GM23248 (cell line): Measurements from ENCODE around the gene CTU2. TPM values are rescaled to one million over a fixed set of nuclear protein-coding genes. Genes with fewer than 3 reads are reported as not detected.

Source experiments
- DNase-seq: peaks from one replicate; pipeline ENCODE4 v3.0.0-alpha.2; 2015
- H2AFZ ChIP-seq: fragments of 200-600 bp; sonication (generic); 2 replicates; pipeline ENCODE4 v1.6.1; 2016; ENCODE audit warnings: antibody characterized with exemption
- H3F3A ChIP-seq: fragments of 200-600 bp; sonication (generic); 2 replicates; pipeline ENCODE4 v1.6.1; 2016; ENCODE audit warnings: mild to moderate bottlenecking, antibody characterized with exemption, mixed run types; ENCODE audit not compliant: insufficient read depth
- H3K27ac ChIP-seq: fragments of 200-600 bp; sonication (generic); 2 replicates; pipeline ENCODE4 v1.5.1; 2016; ENCODE audit warnings: mild to moderate bottlenecking
- H3K27me3 ChIP-seq: fragments of 200-600 bp; sonication (generic); replicated peaks from 2 replicates; pipeline ENCODE4 v1.6.1; 2016; ENCODE audit warnings: mild to moderate bottlenecking; ENCODE audit not compliant: insufficient read depth
- H3K36me3 ChIP-seq: fragments of 200-600 bp; sonication (generic); 2 replicates; pipeline ENCODE4 v1.6.1; 2016; ENCODE audit warnings: low read depth, mild to moderate bottlenecking
- H3K4me1 ChIP-seq: fragments of 200-600 bp; sonication (generic); 2 replicates; pipeline ENCODE4 v1.6.1; 2016; ENCODE audit warnings: mild to moderate bottlenecking; ENCODE audit not compliant: insufficient read depth
- H3K4me2 ChIP-seq: fragments of 200-600 bp; sonication (generic); one replicate; pipeline ENCODE4 v1.6.1; 2016; ENCODE audit warnings: mild to moderate bottlenecking; ENCODE audit not compliant: unreplicated experiment
- H3K4me3 ChIP-seq: fragments of 200-600 bp; sonication (generic); 2 replicates; pipeline ENCODE4 v1.5.1; 2016; ENCODE audit warnings: mild to moderate bottlenecking
- H3K79me2 ChIP-seq: fragments of 200-600 bp; sonication (generic); 2 replicates; pipeline ENCODE4 v1.6.1; 2016; ENCODE audit warnings: mild to moderate bottlenecking; ENCODE audit not compliant: insufficient read depth
- H3K9ac ChIP-seq: fragments of 200-600 bp; sonication (generic); 2 replicates; pipeline ENCODE4 v1.6.1; 2016; ENCODE audit warnings: mild to moderate bottlenecking
- H3K9me2 ChIP-seq: fragments of 200-600 bp; sonication (generic); 2 replicates; pipeline ENCODE4 v1.6.1; 2016; ENCODE audit warnings: mixed run types, mild to moderate bottlenecking, moderate library complexity; ENCODE audit not compliant: insufficient read depth
- H3K9me3 ChIP-seq: fragments of 200-600 bp; sonication (generic); one replicate; pipeline ENCODE4 v1.6.1; 2017; ENCODE audit warnings: low read depth
- H4K20me1 ChIP-seq: fragments of 200-600 bp; sonication (generic); 2 replicates; pipeline ENCODE4 v1.6.0; 2016; ENCODE audit not compliant: insufficient read depth
- EZH2 ChIP-seq: fragments of 200-600 bp; sonication (generic); IDR thresholded peaks from 2 replicates; pipeline ENCODE4 v1.6.1; 2018; ENCODE audit warnings: antibody characterized with exemption, mild to moderate bottlenecking; ENCODE audit not compliant: insufficient read depth, poor library complexity, severe bottlenecking
- EZH2phosphoT487 ChIP-seq: fragments of 200-600 bp; sonication (generic); IDR thresholded peaks from 2 replicates; pipeline ENCODE4 v1.6.1; 2018; ENCODE audit warnings: antibody characterized with exemption, moderate library complexity, mild to moderate bottlenecking, low read depth; ENCODE audit not compliant: insufficient read depth
- WGBS, 2 experiments: methylation state at CpG; one replicate each; pipeline ENCODE4 v1.1.6; 2015 to 2017; ENCODE audit warnings: low lambda C conversion rate in 2 of 2, low coverage in 1 of 2; ENCODE audit errors: missing lambda C conversion rate in 2 of 2; 5-methylcytosine and 5-hydroxymethylcytosine counted together
- in situ Hi-C: fragments of 300-500 bp; cut with MboI; formaldehyde crosslinking; loops from 2 replicates; pipeline ENCODE4 v1.15.0; 2020
- polyA plus RNA-seq: library from polyadenylated mRNA; unstranded; fragments of >200 nt; fragmentation: Nextera tagmentation; extraction: Ambion mirVana; gene quantifications from 2 replicates; pipeline ENCODE4 v1.2.1, GENCODE V29; 2016
- total RNA-seq: library from RNA; depleted of rRNA; stranded (reverse); fragments of >200 nt; shearing (Covaris generic); gene quantifications from 2 replicates; pipeline ENCODE4 v1.2.3, GENCODE V29; 2014

Gene CTU2
- total and polyA plus RNA-seq, 2 experiments from 2014 or later, result 16.1 to 20.4 TPM

DNA sequence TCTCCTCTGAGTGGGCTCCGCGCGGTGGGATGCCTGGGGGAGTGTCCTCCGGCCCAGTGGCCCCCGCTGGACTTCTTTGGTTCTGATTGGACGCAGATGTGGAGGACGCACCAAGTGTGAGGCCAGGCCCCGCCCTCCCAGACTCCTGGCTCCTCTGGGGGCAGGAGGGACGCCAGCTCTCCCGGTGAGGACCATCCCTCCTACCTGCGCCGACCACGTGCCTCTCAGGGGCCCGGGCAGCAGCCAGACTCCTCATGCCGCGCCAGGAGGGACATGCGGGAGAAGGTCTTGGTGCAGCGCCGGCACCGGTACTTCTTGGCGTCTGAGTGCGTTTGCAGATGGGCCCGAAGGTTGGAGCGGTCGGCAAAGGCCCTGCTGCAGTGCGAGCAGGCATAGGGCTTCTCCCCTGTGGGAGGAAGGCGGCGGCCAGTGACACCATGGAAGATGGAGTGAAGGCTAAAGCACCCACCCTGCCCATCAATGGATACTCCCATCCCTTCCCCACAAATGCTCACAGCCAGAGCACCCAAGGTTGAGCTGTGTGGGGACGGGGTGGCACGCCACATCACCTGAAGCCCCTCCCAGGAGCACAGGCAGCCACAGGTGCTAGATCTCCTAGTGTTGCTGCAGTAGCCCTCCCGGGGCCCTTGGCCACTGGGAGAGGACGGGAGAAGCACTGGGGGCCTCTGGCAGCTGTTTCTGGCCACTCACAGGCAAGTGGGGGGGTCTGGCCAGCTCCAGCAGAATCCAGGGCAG, 27.9 kb upstream of the CTU2 start:
- H4K20me1 ChIP-seq, result no peaks in the 10 kb centered on the region
- 58 to 68% methylated on average over 27 to 32 of the region's 32 CpGs for WGBS, 2 experiments
- no peak overlapping the region for H3K4me2 ChIP-seq
- no peak overlapping the region for H3K4me3 ChIP-seq
- no peaks in the 10 kb centered on the region for H3K4me1 ChIP-seq
- TF ChIP-seq EZH2, result no peak
- TF ChIP-seq EZH2phosphoT487, result no peak
- H2AFZ ChIP-seq, result no peak overlapping the region
- no peaks in the 10 kb centered on the region for H3K79me2 ChIP-seq
- no peaks in the 10 kb centered on the region for H3K9me3 ChIP-seq
- DNase-seq, result no peak
- H3K9me2 ChIP-seq, result no peaks in the 10 kb centered on the region
- no peaks in the 10 kb centered on the region for H3K27me3 ChIP-seq
- no peaks in the 10 kb centered on the region for H3F3A ChIP-seq
- no peak overlapping the region for H3K9ac ChIP-seq
- in situ Hi-C loops, result no loop called here
- no peak overlapping the region for H3K27ac ChIP-seq
- no peaks in the 10 kb centered on the region for H3K36me3 ChIP-seq

DNA sequence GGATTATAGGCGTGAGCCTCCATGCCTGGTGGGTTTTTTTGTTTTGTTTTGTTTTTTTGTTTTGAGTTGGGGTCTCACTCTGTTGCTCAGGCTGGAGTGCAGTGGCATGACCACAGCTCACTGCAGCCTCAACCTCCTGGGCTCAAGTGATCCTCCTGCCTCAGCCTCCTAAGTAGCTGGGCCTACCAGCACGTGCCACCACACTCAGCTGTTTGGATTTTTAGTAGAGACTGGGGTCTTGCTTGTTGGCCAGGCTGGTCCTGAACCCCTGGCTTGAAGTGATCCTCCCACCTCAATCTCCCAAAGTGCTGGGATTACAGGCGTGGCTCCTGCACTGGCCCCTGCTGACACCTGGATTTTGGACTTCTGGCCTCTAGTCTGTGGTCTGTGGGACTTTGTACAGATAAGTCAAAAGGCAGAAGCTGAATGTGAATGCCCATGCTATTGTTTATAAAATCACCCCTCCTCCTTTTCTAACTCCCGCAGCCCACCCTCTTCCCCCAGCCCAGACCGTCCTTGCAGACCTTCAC, 25.7 kb upstream of the CTU2 start:
- Histone ChIP-seq H3K27me3 (0 out of 2 replicates have a peak, but pooled peaks cover 4% of the 10 kb centered on the region), H4K20me1 (no peaks in the 10 kb centered on the region), H3K4me3 (no peak overlapping the region), H2AFZ (no peak overlapping the region), H3K9ac (no peak overlapping the region), H3K4me1 (no peaks in the 10 kb centered on the region), H3K4me2 (no peak overlapping the region), H3F3A (no peaks in the 10 kb centered on the region), H3K36me3 (no peaks in the 10 kb centered on the region), H3K79me2 (no peaks in the 10 kb centered on the region), H3K9me3 (no peaks in the 10 kb centered on the region), H3K27ac (no peak overlapping the region), H3K9me2 (no peaks in the 10 kb centered on the region)
- WGBS, 2 experiments, result 72 to 87% methylated on average over 3 to 5 of the region's 5 CpGs
- TF ChIP-seq EZH2 (no peak), EZH2phosphoT487 (no peak)
- in situ Hi-C loops, result no loop called here
- no peak for DNase-seq

DNA sequence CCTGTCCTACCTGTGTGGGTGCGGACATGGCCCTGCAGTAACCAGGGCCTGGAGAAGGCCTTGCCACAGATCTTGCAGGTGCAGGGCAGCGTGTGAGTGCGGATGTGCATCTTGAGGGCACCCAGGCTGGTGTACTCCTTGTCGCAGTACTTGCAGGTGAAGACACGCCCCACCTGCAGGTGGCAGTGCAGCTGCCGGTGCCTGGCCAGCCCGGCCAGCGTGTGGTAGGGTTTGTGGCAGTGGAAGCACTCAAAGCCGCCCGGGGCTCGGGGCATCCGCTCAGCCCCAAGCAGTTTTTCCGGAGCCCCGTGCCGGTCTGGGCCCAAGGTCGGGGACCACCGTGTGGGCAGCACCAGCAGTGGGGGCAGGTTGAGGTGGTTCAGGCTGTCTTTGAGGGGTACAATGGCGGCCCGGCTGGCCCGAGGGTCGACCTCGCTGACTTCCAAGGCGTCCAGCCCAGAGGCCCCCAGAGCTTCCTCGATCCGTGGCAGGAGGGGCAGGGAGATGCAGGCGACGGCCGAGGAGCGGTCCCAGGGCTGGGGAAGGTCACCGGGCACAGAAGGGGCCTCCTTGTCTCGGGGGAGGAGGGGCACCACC, 25.1 kb upstream of the CTU2 start:
- H3K27me3 ChIP-seq, result 0 out of 2 replicates have a peak, but pooled peaks cover 8% of the 10 kb centered on the region
- H3K79me2 ChIP-seq, result no peaks in the 10 kb centered on the region
- DNase-seq, result no peak
- no peaks in the 10 kb centered on the region for H3K9me3 ChIP-seq
- no peak for TF ChIP-seq EZH2
- TF ChIP-seq EZH2phosphoT487, result no peak
- H3K4me1 ChIP-seq, result no peaks in the 10 kb centered on the region
- no peak overlapping the region for H3K27ac ChIP-seq
- no peaks in the 10 kb centered on the region for H4K20me1 ChIP-seq
- in situ Hi-C loops, result no loop called here
- H3K9ac ChIP-seq, result no peak overlapping the region
- H3K9me2 ChIP-seq, result no peaks in the 10 kb centered on the region
- H3K4me2 ChIP-seq, result no peak overlapping the region
- H2AFZ ChIP-seq, result no peak overlapping the region
- no peak overlapping the region for H3K4me3 ChIP-seq
- 49 to 55% methylated on average over 28 to 30 of the region's 31 CpGs for WGBS, 2 experiments
- H3K36me3 ChIP-seq, result no peaks in the 10 kb centered on the region
- H3F3A ChIP-seq, result no peaks in the 10 kb centered on the region

DNA sequence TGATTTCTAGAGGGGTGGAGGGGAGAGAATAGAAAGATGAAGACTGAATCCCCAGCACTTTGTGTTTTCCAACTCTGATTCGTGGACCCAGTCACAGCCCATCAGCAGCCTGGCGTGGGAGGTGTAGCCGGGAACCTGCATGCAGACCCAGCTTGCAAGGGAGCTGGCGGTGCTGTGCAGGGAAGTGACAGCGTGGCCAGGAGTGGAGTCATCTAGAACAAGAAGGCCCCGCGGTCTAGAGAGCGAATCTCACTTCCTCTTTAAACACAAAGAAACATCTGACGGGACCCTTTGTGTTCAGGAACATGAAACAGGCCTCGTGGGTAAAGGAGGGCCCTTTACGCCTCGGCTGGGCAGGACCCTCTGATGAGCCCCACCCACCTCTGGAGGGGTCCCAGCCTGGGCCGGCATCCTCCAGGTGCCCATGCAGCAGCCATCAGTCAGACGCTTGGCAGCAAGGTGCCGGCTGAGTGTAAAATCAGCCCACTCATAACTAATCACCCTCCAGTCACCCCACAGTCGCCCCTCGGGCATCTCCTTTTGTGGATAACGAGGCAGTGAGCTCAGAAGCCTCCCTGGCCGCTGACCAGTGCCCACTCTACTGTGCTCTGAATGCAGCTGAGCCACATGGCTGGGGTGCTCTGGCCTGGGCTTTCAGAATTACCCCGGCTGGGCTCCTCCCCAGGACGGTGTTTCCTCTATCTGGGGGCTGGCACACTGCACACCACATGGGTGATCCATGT, 24.4 kb upstream of the CTU2 start:
- 15 to 16% methylated on average over 20 to 21 of the region's 21 CpGs for WGBS, 2 experiments
- no peaks in the 10 kb centered on the region for H3K79me2 ChIP-seq
- no peak overlapping the region for H3K9ac ChIP-seq
- H3K4me1 ChIP-seq, result no peaks in the 10 kb centered on the region
- in situ Hi-C loops, result no loop called here
- 0 out of 2 replicates have a peak, but pooled peaks cover 8% of the 10 kb centered on the region for H3K27me3 ChIP-seq
- H3K27ac ChIP-seq, result no peak overlapping the region
- no peak overlapping the region for H2AFZ ChIP-seq
- H3K9me3 ChIP-seq, result no peaks in the 10 kb centered on the region
- H3K4me3 ChIP-seq, result no peak overlapping the region
- peak; percentile 57 for DNase-seq
- H4K20me1 ChIP-seq, result no peaks in the 10 kb centered on the region
- no peak overlapping the region for H3K4me2 ChIP-seq
- H3K36me3 ChIP-seq, result no peaks in the 10 kb centered on the region
- H3F3A ChIP-seq, result no peaks in the 10 kb centered on the region
- TF ChIP-seq EZH2phosphoT487 (no peak), EZH2 (no peak)
- no peaks in the 10 kb centered on the region for H3K9me2 ChIP-seq
